NOMO-1 treated with dmso at 0.1 percent for 144 hours (cell line): Measurements from ENCODE around the gene GPD2.

Experiments
- DNase-seq: peaks from one replicate; lab custom pipeline; 2025; ENCODE audit not compliant: unreplicated experiment; lab: John Stamatoyannopoulos, UW

The GPD2 gene

DNA sequence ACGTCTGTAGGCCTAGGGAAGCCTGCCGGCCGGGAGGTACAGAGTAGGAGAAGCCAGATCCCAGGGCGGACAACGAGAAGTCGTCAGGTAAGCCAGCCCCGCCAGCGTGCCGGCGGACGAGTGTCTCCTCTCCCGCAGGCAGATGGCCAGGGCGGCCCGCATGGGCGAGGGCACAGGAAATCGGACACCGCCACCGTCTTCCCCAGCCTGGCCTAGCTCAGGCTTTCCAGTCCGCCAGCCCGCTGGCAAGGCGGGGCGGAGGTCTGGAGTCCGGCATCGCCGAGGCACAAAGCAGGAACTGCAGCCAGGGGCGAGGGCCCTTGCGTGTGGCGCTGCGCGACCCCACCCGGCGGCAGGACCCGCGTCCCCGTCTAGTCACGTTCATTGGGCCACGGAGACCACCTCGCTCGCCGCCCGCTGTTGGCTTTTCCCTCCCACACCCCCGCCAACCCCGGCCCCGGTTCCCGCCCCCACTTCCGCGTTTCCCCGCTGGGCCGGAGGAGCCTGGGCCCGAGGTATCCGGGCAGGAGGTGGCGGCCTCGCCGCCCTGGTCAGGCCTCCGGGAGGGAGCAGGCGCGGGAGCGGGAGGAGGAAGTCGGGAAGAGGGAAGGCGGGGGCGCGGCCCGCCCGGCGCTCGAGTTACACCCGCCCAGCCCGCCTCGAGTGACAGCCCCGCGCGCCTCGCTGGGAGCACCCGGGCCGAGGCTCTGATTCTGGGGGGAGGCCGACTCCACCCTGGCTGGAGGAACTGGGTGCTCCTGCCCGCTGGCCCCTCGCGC is at the start of gene GPD2:
GPD2 (plus strand) TSS at position 662 of the 779 bp plus-strand sequence. CDS start 39,727 bp downstream, outside the sequence.
- DNase-seq: no peak

DNA sequence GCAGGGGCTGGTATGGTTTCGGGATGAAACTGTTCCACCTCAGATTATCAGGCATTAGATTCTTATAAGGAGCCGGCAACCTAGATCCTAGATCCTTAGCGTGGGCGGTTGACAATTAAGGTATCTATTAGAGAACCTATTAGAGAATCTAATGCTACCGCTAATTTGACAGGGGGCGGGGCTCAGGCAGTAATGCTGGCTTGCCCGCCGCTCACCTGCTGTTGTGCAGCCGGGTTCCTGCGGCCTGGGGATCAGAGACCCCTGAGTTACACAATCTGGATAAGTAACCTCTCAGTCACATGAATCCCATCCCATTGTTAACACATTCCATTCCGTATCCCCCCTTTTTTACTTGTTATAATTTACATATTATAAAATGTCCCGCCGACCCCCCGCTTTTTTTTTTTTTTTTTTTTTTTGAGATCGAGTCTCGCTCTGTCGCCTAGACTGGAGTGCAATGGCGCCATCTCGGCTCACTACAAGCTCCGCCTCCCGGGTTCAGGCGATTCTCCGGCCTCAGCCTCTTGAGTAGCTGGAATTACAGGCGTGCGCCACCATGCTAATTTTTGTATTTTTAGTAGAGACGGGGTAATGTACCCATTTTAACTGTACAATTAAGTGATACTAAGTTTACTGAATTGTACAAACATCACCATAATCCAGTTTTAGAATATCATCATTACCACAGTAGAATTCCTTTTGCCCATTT is 42.0 kb upstream of the GPD2 start:
- DNase-seq: no peak

DNA sequence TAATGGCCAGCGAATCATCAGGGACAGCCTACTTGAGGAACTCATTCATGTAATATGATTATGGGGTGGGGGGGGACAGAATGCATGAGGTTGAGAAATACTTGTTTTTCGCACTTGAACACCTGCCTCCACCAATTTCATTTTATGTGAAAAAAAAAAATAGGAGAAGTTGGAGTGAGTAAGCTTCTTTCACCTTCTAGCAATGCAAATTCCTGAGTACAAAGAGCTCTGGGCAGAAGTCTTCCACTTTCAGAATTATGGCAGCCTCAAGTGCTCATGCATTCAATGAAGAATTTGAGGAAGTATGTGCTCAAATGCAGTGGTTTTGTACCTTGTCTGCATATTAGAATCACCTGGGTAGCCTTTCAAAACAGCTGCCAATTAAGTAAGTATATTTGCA is 40.1 kb upstream of the GPD2 start:
- DNase-seq: peak; percentile 83

DNA sequence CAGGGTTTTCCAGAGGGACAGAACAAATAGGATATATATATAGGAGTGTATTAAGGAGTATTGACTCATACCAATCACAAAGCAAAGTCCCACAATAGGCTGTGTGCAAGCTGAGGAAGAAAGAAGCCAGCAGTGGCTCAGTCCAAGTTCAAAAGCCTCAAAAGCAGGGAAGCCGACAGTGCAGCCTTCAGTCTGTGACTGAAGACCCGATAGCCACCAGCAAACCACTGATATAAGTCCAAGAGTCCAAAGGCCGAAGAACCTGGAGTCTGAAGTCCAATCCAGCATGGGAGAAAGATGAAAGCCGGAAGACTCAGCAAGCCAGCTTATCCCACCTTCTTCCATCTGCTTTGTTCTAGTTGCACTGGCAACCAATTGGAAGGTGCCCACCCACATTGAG is 39.0 kb upstream of the GPD2 start:
- DNase-seq: no peak

DNA sequence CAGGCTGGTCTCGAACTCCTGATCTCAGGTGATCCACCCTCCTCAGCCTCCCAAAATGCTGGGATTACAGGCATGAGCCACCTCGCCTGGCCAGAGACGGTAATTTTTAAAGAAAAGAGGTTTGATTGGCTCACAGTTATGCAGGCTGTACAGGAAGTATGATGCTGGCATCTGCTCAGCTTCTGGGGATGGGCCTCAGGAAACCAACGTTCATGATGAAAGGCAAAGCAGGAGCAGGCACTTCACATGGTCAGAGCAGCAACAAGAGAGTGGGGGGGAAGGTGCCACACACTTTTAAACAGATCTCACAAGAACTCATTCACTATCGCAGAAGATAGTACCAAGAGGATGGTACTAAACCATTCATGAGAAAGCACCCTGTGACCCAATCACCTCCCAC is 38.0 kb upstream of the GPD2 start:
- no peak for DNase-seq

DNA sequence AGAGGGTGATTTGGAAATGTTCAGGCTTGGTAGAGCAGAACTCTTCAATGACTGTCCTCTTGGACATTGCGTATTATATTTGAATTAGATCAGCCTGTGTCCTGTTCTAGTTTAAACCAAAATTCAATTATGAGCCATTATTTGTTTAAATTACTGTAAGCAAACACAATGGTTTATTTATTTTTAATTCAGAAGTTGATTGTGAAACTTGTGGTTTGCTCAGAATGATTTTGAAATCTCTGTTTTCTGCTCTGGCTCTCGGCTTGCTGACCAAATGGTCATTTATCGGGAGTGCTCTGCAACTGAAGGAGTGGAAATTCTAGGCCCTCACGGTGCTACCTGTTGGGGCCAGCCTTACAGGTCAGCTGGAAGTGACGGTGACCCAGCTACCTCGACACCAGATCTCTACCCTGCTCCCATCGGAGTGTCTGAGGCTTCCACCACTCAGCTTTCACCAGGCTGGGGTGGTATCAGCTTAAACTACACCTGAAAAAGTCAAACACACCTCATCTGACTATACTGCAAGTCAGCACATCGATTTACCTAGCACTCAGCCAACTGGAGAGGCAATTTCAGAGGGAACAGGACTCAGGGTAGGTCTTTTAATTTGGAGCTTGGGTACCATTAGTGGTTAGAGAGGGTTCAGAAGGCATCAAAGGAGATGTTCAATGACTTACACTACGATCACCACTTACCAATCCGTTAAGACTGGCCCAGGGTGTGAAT is 36.8 kb upstream of the GPD2 start:
- DNase-seq: no peak

DNA sequence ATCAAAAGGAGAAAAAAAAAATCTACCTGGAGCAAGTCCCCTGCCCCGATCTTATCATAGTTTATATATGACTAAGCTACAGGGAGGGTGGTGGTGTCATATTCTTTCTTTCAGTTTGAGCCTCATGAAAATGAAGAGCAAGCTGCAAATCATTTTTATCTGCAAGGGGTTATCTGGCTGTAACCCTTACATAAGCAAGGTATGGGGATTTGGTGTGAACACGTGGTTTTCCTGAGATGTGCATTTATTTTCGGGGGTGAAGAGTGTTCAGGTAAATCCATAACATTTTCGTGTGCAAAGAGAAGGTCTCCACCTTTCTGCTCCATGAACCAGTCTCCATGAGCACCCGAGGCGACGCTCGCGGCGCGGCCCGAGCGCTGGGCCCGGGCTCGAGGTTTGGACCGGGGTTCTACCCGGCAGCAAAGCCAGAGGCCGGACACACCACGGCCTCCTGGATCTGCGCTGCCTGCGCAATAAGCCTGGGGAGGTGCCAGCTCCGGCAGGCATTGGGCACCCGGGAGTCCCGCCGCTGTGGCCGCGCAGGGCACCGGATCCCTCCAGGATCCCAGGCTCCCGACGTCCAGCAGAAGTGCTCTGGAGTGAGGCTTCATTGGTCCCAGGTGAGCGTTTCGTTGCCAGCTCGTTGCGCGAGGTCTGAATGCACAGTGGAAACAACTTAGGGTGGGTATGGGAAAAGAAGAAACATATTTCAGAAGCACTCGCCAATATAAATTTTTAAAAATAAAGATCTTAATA is 36.1 kb upstream of the GPD2 start:
- no peak for DNase-seq

DNA sequence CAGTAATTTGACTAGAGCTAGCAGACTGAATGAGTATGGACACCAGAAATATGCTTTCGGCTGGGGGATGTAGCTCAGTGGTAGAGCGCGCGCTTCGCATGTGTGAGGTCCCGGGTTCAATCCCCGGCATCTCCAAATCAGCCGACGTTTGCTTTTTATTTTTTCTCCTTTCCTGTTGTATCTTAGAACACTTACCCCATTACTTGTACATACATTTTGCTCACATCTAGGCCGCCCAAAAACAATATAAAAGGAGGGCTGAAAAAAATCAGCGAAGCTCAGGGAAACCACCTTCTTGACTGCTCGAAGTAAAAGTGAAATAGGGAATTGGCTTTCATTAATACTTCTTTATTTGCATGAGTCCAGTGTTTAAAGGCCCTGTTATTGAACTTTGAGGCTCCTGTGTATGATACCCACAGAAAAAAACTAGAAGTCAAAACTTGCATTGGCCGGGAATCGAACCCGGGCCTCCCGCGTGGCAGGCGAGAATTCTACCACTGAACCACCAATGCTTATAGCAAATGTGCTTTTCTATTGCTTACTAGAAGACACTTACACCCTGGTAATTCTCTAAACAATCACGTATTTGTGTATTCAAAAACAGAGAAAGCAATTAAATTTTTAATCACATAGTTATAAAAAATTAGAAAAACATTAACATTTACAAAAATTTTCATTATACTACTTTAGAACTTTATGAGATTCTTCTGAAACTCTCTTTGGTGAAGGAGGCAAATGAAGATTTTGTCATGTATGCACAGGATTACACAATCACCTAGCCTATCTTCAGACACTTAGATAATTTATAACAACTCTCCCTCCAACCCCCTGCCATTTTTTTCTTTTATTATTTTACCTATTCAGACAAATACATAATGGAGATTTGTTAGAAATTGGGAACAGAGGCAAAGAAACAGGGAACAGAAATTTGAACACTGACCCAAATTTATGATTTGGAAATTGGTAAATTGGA is 35.2 kb upstream of the GPD2 start:
- peak; percentile 59 for DNase-seq

DNA sequence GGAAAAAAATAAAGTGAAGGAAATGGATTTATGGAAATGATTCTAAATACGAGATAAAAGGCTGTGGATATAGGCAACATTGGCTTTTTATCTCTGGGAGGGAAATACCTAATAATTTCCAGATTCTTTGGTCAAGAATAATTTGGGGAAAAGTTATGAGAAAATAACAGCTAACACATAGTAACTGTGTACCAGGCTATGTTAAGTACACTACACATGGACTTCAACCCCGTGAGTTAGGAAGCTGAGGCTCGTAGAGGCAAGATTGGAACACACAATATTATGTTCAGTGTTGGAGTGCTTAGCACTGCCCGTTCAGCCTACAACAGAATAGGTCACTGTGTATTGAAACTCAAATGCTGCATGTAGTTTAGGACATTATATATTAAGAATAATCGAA is 34.3 kb upstream of the GPD2 start:
- DNase-seq: no peak

DNA sequence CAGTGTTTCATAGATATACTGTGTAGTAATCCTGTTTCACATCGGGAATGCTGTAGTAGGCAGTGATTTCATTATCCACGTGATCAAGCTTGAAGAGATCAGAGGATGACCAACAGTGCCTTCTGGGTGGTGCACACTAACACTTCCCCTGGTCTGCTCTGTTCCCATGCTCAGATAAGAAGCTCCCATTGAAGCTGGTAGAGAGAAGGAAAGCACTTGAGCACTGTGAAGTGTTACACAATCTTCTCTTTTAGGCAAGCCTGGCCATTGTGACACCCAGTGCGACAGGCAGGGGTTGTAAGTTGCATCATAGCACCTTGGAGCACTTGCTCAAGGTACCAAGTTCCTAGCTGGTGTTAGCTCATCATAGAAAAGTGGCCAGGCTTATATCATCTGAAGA is 30.6 kb upstream of the GPD2 start:
- DNase-seq: peak; percentile 85

DNA sequence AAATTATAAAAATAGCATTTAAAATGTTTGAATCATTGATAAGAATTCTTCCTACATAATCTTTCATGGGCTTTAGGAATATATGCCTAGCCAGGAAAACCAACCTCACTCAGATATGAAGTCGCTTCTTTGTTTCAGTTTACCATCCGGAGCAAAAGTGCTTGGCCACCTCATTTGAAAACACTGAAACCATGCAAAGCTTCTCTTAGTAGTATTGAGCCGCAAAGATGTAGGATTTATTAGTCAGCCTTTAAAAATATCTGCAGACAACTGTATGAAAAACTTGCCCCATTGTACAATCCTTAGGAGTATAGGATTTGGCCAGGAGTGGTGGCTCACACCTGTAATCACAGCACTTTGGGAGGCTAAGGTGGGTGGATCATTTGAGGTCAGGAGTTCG is 24.3 kb upstream of the GPD2 start:
- no peak for DNase-seq

DNA sequence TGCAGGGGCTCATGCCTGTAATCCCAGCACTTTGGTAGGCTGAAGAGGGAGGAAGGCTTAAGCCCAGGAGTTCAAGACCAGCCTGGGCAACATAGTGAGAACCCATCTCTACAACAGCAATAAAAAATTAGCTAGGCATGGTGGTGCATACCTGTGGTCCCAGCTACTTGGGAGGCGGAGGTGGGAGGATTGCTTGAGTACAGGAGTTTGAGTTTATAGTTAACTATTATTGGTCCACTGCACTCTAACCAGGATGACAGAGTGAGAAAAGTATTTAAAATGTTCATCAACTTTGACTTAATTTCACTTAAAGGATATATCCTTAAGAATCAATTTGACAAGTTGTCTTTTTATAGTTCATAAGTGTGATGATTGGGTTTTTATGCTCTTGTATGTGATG is 14.3 kb upstream of the GPD2 start:
- DNase-seq: no peak

DNA sequence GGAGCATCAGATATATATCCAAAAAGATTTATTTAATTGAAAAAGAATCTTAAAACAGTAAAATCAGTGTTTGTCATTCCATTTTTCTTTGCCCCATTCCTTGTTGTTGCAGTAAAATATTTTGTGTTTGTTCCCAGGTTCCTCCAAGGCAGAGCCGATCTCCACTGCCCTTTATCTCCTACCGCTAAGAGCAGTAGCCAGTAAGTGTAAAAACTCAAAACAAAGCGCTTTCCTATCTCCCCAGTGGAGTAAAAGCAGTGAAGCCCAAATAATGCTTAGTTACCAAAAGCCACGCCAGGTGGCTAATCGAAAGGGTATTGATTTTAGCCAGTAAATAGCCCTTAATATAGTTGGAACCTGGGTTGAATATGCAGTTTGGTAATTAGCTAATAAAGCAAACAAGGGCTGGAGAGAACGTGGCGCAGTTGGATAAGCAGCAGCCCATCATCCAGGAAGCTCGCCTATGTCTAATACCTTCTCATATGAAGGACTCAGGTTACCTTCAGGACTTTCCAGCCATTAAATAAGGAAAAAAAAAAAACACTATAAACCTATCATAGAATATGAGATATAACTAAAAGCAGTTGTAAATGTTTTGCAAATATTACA is 12.4 kb upstream of the GPD2 start:
- DNase-seq: no peak

DNA sequence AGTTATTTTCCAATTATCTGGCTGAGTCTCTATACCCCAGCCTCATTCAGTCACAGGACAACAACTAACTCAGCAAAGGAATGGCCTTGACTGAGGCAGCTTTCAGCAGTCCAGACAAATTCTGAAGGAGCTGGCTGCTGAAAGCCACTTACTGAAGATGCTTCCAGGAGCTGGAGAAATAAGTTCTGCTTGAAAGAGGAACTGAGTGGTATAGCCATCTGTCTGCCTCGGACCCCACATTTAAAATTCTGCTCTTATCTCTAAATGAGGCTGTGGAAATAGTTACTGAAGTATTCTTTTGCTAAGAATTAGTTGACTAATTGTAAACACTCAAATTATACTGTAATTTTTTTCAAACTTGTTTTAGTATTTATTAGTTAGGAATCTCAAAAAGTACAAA is 9.1 kb upstream of the GPD2 start:
- DNase-seq: no peak

DNA sequence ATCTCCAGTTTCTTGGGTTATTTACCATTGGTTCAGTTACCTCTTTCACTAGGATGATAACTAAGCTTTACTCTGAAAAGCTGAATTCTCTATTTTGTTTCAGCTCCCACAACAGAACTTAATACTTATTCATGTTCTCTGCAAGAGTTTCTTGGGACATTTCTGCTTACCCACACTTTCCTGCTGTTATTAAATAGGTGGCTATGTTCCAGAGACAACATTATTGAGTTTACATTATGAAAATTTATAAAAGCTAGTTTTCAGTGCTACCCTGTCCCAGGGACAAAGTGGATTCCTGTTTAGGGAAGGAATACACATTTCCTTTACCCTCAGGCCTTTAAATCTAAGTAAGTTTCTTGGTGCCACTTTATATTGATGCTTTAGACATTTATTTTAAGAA is 7.0 kb upstream of the GPD2 start:
- DNase-seq: no peak

DNA sequence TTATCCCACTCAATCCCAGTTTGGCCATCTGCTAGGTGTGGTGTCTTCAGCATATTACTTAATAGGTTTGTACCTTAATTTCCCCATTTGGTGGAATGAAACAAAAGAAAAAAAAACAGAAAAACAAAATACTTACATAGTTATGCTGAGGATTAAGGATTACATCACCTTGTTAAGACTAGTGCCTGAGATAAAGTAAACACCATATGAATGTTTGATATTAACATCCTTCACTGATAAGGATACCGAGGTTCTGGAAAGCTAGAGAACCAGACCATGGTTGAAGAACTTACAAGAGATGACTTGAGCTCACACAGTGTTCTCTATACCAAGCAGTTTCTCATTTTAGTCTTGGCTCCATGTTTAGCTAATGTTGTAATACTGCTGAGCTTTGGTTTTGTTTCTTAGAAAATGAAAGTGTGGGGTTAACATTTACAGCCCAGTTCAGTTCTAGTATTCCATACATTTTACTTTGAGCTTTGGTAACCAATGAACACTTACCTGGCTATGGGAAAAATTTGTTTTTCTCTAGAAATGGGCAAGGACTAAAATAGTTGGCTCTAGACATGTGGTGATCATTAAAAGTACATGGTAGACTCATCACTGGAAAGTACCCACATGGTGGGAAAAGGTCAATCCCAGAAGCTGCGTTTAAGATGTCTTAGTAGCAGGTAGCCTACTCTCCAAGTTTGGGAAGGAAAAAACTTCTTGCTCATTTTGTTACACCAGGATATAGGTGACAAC is 5.8 kb upstream of the GPD2 start:
- DNase-seq: no peak

DNA sequence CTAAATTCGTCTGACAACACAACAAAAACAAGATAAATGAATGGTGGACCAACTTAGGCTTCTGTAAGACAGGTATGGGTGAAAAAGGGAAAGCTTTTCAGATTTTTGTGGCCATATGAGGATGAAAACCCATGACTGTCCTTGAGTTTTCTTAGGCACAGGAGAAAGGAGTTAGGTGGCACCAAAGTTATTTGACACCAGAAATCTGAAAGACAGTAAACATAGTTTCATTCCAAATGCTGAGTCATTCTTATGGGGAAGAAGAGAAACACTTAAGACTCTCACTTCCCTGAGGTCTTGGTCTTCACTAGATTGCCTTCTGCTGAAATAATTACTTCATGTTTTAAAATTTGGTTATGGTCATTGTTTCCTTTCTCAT is 5.2 kb upstream of the GPD2 start:
- peak; percentile 62 for DNase-seq

DNA sequence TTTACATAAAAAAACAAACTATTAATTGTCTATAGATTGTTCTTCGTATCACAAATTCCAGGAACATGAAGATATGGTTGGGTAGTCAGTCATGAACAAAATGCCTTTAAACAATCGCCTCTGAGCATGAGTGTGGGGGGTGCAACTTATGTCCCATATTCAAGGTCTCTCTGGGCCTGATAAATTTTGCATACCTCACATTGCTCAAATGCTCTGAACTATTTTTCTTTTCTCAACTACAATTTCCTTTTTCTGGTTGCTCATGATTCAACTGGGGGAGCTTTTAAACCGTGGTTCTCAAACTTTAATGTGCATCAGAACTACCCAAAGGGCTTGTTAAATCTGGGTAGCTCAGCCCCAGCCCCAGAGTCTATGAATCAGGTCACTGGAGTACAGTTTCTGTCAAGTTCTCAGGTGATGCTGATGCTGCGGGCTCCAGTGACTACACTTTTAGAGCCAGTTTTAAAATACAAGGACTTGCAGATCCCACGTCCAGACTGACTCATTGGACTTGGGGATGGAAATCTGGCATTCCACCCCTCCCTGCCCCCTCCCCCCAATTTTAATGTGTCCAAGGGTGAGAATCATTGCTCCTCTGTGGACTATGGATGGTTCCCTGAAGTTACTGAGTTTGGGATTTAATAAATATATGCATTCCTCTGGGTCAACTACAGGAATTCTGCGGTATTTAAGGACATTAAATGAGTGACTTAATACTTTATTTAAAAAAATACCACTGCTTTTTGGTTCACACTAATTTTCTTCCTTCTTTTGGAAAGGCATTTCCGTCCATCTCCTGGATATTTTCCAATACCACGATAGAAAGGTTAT is 1.5 kb upstream of the GPD2 start:
- no peak for DNase-seq
